Glomerular endothelial cell (primary cell): Measurements from ENCODE around the gene PTPN3. TPM values are rescaled to one million over a fixed set of nuclear protein-coding genes. Genes with fewer than 3 reads are reported as not detected.
A peak's percentile ranks its signal among the peaks of the same experiment; 100 is the strongest.

ENCODE experiments used
- DNase-seq: peaks from one replicate; pipeline ENCODE4 v3.0.0-alpha.2; 2011; ENCODE audit warnings: low read depth, low spot score; ENCODE audit errors: extremely low read depth
- total RNA-seq: library from RNA; depleted of rRNA; stranded (reverse); fragments of >200 nt; gene quantifications from 2 replicates; pipeline ENCODE4 v1.2.3, GENCODE V29; 2015

Gene PTPN3
- total RNA-seq, 1 donor from 2014 or later: 1.8 TPM

- peak; percentile 16 for DNase-seq
These were observed 9.3 kb upstream of the PTPN3 start for GRCh38 chr9:109507421-109507838.

GRCh38 chr9:109506097-109506712 is 8.1 kb upstream of the PTPN3 start:
- DNase-seq: no peak

- no peak for DNase-seq
These were observed 6.6 kb upstream of the PTPN3 start for GRCh38 chr9:109504689-109505088.

DNA sequence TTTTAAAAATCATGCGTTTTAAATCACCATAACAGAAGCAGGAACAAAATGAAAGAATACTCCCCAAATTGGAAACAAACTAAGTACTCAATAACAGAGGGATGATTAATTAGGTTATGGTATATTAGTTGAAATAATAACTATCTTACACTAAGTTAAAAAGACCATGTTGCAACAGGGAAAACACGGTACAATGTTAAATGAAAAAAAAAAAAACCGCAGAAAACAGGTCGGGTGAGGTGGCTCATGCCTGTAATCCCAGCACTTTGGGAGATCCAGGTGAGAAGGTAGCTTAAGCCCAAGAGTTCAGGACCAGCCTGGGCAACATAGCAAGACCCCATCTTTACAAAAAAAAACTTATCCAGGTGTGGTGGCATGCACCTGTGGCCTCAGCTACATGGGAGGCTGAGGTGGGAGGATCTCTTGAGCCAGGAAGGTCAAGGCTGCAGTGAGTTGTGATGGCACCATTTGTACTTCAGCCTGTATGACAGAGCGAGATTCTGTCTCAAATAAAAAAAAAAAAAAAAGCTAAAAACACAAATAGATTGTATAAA is 2.4 kb upstream of the PTPN3 start:
- DNase-seq: no peak

DNA sequence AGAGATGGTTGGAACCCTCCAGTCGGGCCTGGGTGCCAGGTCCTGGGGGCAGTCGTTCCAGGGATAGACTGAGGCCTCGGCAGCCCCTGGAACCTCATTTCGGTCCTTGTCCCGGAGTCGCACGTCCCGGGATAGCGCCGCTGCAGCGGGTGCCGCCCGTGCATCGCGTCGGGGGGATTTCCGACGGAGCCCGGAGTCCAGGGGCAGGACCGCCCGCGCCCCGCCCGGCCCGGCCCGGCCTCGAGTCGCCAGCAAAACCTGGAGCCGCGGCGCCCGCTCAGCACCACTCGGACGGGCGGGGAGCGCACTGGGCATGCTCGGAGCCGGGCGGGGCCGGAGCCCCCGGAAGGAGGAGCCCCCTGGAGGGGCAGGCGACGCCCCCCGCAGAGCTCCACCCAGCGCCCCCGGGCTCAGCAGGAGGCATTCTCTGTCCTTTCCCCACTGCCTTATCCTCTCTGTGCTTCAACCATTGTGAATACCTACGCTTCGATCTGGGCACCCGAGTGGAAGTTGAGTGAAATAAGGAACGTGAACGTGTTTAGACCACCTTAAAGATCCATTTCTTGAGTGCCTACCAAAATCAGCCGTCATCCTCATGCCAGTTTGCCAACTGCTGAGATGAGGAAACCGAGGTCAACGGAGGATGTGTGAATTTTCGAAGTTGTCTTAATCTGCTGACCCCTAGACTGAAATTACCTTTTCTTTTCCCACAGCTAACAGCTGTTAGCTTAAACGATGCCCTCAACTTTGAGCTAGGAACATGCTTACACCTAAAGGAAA is 1.7 kb upstream of the PTPN3 start:
- DNase-seq: no peak

DNA sequence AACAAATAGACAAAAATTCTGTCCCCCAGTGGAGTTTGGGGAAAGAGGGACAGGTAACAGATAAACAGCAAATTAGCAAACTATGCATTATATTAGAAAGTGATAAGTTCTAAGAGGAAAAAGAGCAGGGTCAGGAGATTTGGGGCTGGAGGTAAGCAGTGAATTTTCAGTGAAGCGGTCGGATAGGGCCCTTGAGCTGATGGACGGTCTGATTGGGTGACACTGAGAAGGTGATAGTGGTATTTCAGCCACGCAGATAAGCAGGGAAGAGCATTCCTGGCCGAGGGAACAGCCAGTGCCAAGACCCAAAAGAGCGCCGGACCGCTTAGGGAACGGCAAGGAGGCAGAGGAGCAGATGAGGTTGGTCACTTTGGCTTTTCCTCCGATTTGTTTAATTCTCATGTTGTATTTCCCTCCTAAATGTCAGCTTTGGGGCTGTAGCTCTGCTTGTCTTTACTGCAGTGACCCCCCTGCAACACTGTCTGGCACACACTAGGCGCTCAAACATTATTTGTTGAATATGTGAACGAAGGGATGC is 1.1 kb upstream of the PTPN3 start:
- DNase-seq: no peak

DNA sequence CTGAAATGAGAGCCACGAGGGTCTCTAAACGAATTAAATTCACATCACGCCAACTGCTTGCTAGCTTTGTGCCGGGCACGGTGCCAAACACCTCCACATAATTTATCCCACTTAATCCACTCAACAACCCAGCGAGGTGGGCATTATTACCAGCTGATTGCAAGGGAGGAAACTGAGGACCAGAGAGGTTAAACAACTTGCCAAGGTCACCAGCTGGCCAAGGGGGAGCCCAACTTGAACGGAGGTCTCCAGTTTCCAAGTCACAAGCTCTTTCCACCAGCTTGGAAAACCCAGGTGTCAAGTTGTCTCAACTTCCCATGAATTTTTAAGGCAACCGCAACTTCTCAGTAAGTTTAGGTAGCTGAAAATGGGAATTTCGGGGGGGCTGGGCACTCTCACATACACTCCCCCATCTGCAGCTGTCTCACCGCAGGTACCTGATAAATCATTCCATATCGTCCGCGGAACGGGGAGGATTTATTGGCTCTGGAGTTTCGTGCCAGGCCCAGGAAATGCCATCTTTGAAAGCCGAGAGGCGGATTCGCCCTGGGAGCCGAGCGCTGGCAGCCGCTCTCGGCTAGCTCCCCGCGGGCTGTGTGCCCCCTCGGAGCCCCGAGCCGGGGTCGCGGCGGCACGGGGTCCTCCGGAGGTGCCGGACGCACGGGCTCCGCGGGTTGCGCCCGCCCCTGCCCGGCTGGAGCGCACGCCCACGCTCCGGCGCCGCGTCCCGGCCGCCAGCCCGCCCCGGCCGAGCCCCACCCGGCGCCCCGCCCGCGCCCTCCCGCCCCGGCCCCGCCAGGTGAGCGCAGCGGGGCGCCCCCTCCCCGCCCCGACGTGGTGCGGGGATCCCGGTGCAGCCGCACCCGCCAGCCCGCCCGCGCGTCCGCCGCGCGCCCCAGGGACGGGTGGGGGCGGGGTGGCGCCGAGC is 617 bp downstream of the PTPN3 start:
- no peak for DNase-seq

GRCh38 chr9:109496841-109497225 is 1.3 kb downstream of the PTPN3 start:
- no peak for DNase-seq

DNA sequence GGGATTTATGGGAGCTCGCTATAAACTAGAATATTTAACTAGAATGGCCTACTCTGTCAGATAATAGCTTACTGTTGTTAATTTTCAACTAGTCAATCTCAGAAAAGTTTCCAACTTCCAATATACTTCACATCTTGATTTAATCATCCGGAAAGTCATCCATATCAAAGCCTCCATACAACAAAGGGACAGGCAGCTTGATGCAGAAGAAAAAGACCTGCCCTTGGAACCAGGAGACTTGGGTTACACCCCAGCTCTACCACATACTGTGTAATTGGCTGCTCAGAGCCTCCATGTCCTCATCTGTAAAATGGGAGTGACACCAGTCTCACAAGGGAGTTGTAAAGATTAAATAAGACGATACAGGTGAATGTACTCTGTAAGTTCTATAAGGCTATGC is 1.9 kb downstream of the PTPN3 start:
- DNase-seq: no peak

DNA sequence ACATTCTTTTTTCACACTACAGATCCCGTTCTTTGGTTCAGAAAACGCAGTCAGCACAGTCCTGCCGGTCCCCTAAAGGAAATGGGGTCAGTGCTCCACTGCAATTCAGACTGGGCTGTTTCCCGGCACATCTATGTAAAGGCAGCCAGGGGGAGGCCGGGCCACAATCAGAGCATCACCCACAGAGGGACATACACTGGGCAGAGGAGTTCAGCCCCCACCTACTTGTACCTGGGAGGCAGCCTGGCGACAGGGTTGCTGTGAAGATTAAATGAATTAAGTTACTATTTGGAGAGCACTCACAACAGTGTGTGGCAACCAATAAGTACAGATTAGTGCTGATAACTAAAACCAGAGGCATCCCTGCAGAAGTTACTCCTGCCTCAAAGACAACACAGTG is 4.5 kb downstream of the PTPN3 start:
- DNase-seq: no peak

DNA sequence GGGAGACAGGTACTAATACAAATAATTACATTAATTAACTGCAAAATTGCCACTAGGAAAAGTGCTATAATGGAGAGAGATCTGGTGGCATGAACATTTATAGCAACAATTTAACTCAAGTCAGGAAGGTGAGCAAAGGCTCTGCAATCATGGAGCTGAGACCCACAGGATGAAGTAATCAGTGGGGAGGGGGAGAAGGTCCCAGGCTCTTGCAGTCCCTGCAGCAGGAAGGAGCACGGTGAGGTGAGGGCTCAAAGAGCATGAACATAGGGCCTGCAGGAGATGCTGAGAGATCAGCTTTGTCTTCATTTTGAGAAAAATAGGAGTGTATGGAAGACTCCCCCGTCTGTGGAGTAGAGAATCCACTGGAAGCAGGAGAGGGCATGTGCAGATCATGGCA is 6.5 kb downstream of the PTPN3 start:
- DNase-seq: no peak

DNA sequence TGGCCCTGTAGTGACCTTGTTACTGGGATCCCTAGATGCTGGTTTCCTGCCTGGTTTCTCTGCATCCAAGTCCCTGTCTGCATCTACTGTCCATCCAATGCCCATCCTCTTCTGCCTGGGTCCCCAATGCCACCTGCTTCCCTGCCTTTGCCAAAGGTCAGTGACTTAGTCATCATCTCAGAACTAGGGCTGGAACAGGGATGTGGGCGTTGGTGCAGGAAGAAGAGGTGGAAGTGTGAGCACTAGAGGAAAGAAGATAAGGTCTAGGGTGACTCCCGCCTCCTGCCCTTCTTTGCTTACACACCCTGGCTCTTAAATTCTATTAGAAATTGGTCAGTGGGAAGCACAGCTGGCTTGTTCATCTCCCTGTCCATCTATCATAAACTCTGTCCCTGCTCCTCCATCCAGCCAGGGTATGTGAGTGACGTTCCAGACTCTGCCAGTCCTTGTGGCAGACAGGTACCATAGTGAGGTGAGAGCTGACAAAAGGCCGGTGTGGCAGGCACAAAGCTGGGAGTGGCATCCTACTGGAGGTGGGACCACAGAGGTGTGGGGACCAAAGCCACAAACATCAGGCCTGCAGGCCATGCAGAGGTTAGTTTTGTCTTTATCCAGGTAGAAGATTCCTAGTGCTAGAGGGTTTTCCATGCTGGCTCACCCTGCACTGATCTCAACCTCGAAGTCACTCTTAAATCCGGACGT is 9.2 kb downstream of the PTPN3 start:
- DNase-seq: no peak

DNA sequence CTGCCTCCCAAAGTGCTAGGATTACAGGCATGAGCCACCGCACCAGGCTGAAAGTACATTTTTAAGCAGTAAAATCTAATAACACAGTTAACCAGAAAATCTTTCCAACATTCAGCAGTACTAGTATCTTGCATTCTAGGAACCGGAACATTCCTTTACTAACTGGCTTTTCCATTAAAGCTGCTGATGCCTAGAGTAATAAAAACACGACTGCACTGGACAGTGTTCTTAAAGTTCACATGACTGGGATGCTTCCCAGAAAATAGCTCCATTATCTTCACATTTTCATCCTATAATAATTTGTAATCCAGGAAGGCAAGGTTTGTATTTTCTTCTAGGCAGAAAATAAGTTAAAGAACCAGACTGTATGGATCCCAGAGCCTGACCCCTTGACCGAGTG is 9.8 kb downstream of the PTPN3 start:
- no peak for DNase-seq

DNA sequence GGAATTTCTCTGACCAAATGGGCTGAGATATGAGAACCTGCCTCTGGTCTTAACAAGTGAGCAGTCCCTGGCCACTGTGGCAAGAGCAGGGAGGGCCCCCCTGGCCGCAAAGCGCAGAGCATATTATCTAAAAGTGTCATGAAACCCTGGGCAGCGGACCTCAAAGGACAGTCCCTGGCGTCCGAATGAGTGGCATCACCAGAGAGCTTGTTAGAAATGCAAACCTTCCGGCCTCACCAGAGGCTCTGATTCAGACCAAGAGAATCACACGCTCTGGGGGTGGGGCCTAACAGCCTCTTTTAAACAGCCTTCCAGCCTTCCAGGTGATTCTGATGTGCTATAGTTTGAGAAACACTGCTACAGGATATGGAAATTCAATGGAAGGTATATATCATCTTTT is 10.9 kb downstream of the PTPN3 start:
- DNase-seq: no peak

- DNase-seq: no peak
These were observed 14.2 kb downstream of the PTPN3 start for GRCh38 chr9:109483744-109484429.

GRCh38 chr9:109482391-109482916 is 15.7 kb downstream of the PTPN3 start:
- no peak for DNase-seq

GRCh38 chr9:109481856-109482255 is 16.3 kb downstream of the PTPN3 start:
- no peak for DNase-seq

DNA sequence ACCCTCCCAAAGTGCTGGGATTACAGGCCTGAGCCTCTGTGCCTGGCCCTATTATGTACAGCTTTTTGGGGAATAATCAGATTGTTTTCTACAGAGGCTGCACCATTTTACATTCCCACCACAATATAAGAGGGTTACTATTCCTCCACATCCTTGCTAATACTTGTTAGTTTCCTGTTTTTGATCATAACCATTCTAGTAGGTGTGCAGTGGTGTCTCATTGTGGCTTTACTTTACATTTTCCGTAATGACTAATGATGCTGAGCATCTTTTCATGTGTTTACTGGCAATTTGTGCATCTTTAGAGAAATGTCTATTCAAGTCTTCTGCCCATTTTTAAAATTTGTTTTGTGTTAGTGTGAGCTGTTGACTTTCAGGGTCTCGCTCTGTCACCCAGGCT is 18.3 kb downstream of the PTPN3 start:
- no peak for DNase-seq

- no peak for DNase-seq
These were observed 19.3 kb downstream of the PTPN3 start for GRCh38 chr9:109478665-109479380.
